Measurements from ENCODE around the gene TMEM132D.

- TF ChIP-seq POLR2AphosphoS5 (IDR thresholded peaks at IDR 0.05) (no peak), CTCF (IDR thresholded peaks at IDR 0.05) (no peak)
These were observed 802.4 kb downstream of the TMEM132D start for GRCh38 chr12:129101404-129101803.
